HG03135 (cell line): ENCODE data around the gene EIF4E1B.

ENCODE experiments used
- ATAC-seq: cut with Tn5 transposase; IDR thresholded peaks from one replicate; pipeline ENCODE4 v1.9.1; 2021; ENCODE audit warnings: mild to moderate bottlenecking, moderate library complexity; ENCODE audit not compliant: unreplicated experiment

Gene EIF4E1B

GRCh38 chr5:176625966-176626875, 4.3 kb upstream of the EIF4E1B start:
- no peak for ATAC-seq

- no peak for ATAC-seq
Measured at GRCh38 chr5:176626876-176627236, 3.6 kb upstream of the EIF4E1B start.

GRCh38 chr5:176627582-176627981, 2.9 kb upstream of the EIF4E1B start:
- ATAC-seq = no peak

GRCh38 chr5:176628406-176629228, 1.9 kb upstream of the EIF4E1B start:
- ATAC-seq = no peak

GRCh38 chr5:176629317-176629852, 1.1 kb upstream of the EIF4E1B start:
- no peak for ATAC-seq

GRCh38 chr5:176630681-176631222, 277 bp downstream of the EIF4E1B start:
- no peak for ATAC-seq

GRCh38 chr5:176631383-176632200, 1.1 kb downstream of the EIF4E1B start:
- ATAC-seq = no peak

- ATAC-seq = no peak
Measured at GRCh38 chr5:176632745-176633144, 2.3 kb downstream of the EIF4E1B start.

GRCh38 chr5:176633598-176633997, 3.1 kb downstream of the EIF4E1B start:
- no peak for ATAC-seq

GRCh38 chr5:176636426-176636825, 6.0 kb downstream of the EIF4E1B start:
- ATAC-seq = no peak

GRCh38 chr5:176637556-176637955, 7.1 kb downstream of the EIF4E1B start:
- no peak for ATAC-seq

GRCh38 chr5:176638437-176638836, 8.0 kb downstream of the EIF4E1B start:
- no peak for ATAC-seq

- no peak for ATAC-seq
Measured at GRCh38 chr5:176639208-176639607, 8.7 kb downstream of the EIF4E1B start.

- ATAC-seq = no peak
Measured at GRCh38 chr5:176639981-176640380, 9.5 kb downstream of the EIF4E1B start.

GRCh38 chr5:176640616-176641015, 10.1 kb downstream of the EIF4E1B start:
- ATAC-seq = no peak

- ATAC-seq = no peak
Measured at GRCh38 chr5:176642675-176643490, 12.4 kb downstream of the EIF4E1B start.

- no peak for ATAC-seq
Measured at GRCh38 chr5:176643491-176644219, 13.2 kb downstream of the EIF4E1B start.

- no peak for ATAC-seq
Measured at GRCh38 chr5:176644294-176644693, 13.8 kb downstream of the EIF4E1B start.
